ENCODE measurements around the gene DNAH8. TPM values are rescaled to one million over a fixed set of nuclear protein-coding genes. Genes with fewer than 3 reads are reported as not detected.

Gene DNAH8
- total RNA-seq, 1 experiment from 2014 or later = under 0.01 TPM

DNA sequence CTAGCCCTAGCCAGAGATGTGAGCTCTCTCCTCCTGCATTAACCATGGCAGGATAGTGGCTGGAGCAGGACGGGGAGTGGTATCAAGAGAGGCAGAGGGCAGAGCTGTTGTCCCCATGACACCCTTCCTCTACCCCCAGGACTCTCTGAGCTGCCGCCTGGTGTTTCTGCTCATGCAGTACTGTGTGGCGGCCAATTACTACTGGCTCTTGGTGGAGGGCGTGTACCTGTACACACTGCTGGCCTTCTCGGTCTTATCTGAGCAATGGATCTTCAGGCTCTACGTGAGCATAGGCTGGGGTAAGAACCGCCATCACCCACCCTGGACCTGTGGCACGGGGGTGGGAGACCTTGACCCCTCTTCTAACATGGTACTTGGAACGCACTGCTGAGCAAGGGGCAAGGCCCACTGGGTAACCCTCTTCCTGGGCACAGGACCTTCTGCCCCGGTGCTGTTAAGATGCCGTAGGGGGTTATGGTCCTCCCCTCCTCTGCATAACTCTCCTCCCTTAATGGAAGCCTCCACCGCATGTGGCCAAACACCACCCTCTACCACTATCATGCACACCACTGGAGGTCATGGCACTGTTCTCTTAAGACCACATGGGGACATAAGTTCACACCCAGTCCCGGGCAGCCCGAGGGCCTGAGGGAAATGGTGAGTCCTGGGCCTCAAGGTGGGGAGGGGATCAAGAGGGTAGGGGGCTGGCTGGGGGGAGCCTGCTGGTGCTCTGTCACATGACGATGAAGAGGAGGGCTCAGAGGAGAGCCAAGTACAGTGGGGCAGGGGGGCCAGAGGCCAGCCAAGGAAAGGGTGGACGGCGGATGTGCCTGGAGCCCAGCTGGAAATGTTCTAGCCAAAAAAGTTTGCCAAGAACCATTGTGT is 358.6 kb downstream of the DNAH8 start:
- no peak for DNase-seq (ENCODE audit: low read depth)

DNA sequence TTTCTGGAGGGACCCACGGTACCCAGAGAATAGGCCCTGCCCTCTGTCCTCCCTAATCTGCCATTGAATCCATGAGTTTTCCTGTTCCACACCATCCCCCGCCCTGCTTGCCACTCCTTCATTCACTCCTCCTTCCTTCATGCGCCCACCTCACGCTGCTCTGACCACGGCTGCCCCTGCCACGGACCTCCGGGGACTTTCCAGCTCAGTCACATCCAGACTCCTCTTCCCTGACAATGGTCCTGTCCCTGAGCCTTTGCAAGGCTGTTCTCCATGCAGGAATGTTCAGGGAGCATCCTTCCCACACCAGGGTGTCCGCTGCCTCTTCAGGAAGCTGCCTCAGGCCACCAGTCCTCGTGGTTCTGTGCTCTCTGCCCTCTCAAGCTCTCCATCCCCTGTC is 359.4 kb downstream of the DNAH8 start:
- DNase-seq (ENCODE audit: low read depth) = no peak

DNA sequence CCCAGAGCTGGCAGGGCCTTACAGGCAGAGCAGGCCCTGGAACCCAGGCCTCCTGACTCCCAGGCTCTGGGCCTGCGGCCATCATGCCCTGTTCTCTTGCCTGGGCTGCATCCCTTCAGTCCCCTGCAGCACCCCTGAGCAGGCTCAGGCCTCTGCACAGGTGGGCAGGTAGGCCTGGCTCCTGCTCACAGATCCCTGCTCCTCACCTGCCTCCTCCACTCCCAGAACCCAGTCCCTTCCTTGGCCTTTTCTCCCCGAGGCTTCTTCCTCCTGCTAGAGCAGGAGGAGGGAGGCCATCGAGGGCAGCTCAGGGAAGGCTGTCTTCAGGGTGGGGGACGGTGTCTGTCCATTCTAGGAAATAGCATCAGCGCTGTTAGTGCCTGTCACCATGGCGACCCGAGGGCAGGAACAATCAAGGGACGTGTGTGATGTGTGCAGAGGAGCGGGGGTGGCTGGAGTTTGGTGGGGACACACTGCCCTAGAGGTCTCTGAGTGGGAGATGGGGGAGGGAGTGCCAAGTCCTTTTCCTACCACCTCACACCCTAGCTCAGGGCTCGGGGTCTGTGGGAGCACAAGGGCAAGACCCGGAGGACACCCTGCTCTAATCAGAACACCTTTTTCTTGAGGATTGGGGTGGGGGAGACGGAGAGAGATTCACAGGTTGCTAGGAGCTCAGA is 360.0 kb downstream of the DNAH8 start:
- DNase-seq (ENCODE audit: low read depth) = no peak

DNA sequence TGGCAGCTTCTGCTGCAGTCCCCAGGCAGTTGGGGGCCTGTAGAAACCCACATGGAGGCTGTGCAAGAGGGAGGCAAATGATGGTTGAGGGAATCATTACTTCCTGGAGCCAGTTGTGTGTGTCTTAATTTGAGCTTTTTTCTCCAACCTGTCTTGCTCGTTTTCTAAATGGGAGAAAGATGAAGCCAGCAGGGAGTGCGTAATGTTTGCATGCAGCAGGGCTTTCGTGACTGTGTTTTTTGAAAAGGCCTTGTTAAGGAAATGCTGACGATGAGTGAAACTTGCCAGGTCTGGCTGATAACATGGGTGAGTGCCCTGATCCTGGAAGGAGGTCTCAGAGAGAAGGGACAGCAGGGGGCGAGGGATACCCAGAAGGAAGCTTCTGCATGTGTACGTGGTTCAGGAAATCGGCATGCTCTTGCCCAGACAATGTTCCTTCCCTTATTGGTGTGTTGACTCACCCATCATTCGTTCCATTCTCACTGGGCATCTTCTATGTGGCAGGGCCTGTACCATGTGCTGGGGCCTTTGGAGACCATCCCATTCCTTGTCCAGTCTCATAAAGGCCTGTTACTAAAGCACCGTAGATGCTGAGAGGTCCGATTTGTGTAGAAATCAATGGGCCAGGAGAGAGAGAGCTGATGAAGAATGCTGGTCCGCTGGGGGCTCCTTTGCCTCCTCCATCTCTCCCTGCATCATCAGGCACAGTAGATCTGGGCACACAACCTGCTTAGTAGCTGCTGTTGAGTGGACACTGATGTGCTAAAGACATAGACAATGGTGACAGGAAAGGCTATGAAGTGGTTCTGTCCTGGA is 360.9 kb downstream of the DNAH8 start:
- no peak for DNase-seq (ENCODE audit: low read depth)

DNA sequence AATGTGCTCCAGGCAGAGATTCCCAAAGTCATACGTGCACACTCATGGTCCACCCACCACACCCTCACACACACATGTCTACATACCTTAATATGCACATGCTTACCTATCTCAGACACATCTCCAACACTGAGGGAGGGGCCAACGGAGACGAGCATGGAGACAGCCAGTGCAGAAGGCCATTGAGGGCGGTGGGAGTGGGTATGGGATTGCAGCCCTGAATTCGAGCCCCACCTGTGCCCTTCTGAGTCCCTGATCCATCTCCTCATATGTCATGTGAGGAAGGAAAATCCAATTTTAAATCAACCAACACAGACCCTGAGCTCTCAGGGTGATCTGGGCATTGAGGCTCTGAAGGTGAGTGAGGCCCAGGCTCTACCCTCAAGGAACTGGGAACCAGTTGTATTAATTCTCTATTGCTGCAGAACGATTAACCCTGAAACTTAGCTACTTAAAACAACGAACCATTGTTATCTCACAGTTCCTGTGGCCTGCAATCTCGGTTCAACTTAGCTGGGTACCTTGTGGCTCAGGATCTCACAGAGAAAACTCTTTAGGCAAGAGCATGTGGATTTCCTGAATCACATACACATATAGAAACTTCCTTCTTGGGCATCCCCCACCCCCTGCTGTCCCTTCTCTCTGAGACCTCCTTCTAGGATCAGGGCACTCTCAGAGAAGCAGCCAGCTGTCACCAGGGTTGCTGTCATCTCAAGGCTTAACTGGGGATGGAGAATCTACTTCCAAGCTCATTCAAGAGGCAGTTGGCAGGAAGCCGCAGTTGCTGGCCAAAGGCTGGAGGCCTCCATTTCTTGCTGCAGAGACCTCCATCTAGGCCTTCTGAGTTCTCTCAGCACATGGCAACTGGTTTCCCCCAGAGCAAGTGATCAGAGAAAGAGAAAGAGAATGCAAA is 361.8 kb downstream of the DNAH8 start:
- no peak for DNase-seq (ENCODE audit: low read depth)

DNA sequence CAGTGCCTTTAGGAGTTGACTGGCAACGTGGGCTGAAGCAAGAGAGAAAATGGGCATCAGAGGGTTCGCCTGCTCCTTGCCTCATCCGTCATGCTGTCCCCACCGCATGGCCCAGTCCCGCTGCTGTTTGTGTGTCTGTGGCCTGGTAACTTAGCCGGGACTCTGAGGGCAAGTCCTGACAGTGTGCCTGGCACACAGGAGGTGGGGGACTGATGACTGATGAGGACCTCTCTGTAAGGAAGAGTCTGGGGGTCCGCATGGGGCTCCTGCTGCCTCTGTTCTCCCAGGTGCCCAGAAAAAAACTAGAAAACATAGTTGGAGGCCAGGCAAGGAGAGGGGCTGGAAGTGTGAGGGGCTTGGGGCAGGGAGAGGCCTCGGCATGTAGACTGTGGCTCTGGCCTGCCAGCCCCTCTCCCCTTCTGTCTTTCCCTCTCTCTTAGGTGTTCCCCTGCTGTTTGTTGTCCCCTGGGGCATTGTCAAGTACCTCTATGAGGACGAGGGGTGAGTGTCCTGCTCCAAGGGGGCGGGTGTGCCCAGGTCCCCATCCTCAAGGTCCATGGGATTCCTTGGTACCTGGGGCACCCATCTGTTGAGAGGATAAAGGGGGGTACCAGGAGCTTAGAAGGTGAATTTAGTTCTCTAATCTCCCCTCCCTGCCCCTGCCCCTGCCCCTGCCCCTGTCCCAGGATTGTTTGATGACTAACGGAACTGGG is 362.9 kb downstream of the DNAH8 start:
- no peak for DNase-seq (ENCODE audit: low read depth)

DNA sequence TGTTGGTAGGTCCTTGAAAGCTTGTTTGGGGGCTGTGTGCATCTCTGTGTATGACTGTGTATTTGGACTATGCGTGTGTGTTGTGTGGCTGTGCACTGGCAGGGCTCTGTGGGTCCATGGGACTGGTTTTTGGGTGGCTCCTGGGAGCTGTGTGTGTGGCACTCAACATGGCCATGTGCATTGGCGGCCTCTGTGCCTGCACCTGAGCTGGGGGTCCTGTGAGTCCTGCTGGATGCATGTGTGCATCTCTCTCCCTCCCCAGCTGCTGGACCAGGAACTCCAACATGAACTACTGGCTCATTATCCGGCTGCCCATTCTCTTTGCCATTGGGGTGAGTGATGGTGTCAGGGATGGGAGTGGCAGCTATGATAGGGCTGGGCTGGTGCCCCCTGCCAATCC is 363.6 kb downstream of the DNAH8 start:
- DNase-seq (ENCODE audit: low read depth) = no peak

DNA sequence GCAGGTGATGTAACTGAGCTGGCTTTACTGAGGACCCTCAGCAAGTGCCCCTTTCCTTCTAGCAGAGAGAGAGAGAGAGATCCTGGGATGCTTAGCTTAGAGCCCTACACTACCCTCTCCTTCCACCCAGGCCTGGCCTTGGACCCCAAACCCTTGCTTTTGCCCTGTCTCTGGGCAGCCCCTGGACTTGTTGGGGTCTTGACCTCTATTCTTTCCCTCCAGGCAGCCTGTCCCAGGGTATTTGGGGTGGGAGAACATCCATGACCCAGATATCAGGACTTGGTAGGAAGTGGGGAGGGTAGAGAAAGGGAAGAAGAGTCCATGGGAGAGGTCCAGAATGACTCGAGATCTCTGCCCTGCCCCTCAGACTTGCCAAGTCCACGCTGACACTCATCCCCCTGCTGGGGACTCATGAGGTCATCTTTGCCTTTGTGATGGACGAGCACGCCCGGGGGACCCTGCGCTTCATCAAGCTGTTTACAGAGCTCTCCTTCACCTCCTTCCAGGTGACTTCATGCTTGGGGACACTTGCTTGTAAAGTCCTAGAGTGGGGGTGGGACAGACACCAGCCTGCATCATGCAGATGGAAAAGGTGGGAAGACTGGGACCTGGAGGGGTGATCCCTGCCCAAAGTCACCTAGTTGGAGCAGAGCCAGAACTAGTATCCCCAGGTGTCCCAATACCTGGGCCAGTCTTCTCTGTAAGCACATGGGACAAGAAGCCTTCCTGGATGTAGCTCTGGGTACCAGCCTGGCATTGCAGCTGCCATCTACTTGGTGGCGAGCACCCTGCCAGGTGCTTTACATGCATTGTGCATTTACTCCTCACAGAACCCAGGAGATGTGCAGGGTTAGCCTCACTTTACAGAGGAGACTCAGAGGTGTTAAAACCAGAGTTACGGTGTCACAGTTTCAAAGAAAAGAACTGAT is 364.4 kb downstream of the DNAH8 start:
- no peak for DNase-seq (ENCODE audit: low read depth)

Other genes starting within 250 kb of the DNAH8 start
- gene BTBD9, start 75.4 kb upstream of the DNAH8 start, total RNA-seq (2014; rRNA removed; shearing (Covaris generic)) = 6.1 and 15.4 TPM in 2 replicates
- 254 and 303 TPM in 2 replicates for gene GLO1, start 12.2 kb upstream of the DNAH8 start, total RNA-seq (2014; rRNA removed; shearing (Covaris generic))

Measured in Daoy (cell line).